H1 (cell line): ENCODE measurements around the gene CTDP1.

Experiments
- CEBPB ChIP-seq: IDR thresholded peaks from 2 replicates; pipeline ENCODE4 v1.6.1; 2012; ENCODE audit warnings: low read depth, low read length
- EZH2 ChIP-seq: fragments of 200-600 bp; sonication (generic); IDR thresholded peaks from 2 replicates; pipeline ENCODE4 v1.7.1; 2012; ENCODE audit warnings: low read depth, mild to moderate bottlenecking, moderate library complexity, low read length, inconsistent platforms; ENCODE audit not compliant: severe bottlenecking
- GABPA ChIP-seq: IDR thresholded peaks from 2 replicates; pipeline ENCODE4 v1.6.1; 2011; ENCODE audit warnings: mild to moderate bottlenecking, low read length, moderate library complexity, borderline replicate concordance; ENCODE audit not compliant: insufficient read depth
- POLR2AphosphoS5 ChIP-seq: IDR thresholded peaks from 2 replicates; pipeline ENCODE4 v1.6.1; 2011; ENCODE audit warnings: low read depth, low read length
- RFX5 ChIP-seq: IDR thresholded peaks from 2 replicates; pipeline ENCODE4 v1.6.1; 2011; ENCODE audit warnings: low read depth, low read length, improper control_type of control experiment, borderline replicate concordance
- SRF ChIP-seq: IDR thresholded peaks from 2 replicates; pipeline ENCODE4 v1.6.1; 2011; ENCODE audit warnings: mild to moderate bottlenecking, low read depth, low read length, moderate library complexity
- TCF12 ChIP-seq: IDR thresholded peaks from 2 replicates; pipeline ENCODE4 v1.6.1; 2011; ENCODE audit warnings: low read depth, mild to moderate bottlenecking, low read length
- TF ChIP-seq, protein P1 (sequence below): IDR thresholded peaks from 2 replicates; pipeline ENCODE4 v1.6.1; 2012; ENCODE audit warnings: inconsistent platforms
- TF ChIP-seq, protein P2 (sequence below), 3 experiments: IDR thresholded peaks; 1 replicate in 2 of 3; 2 replicates in 1 of 3; pipeline versions ENCODE4 v1.5.1 to v1.6.1; 2011; ENCODE audit warnings: low read length in 3 of 3, mild to moderate bottlenecking in 3 of 3, inconsistent platforms in 2 of 3, low read depth in 1 of 3, moderate library complexity in 1 of 3; ENCODE audit not compliant: insufficient read depth in 1 of 3; ENCODE audit errors: control extremely low read depth in 1 of 3

DNA sequence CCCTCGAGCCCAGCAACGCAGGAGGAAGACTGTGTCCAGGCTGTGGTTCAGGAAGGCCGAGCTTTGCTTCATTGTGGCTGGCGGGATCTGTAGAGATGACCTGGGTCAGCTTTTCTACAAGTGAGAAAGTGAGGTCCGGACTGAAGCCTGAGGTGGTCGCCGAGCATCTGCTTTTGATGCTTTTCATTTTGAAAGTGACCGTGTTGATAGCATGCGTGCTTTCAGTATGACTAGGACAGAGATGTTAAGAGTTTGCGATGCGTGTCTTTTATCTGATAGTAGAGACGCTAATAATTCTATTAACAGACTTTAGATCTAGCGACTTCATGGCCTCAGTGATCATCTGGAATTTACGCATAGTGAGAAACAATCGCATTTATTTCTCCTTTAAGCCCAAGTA is 28.1 kb downstream of the CTDP1 start:
- TF ChIP-seq SRF = no peak
- no peak for TF ChIP-seq RFX5
- no peak for TF ChIP-seq POLR2AphosphoS5
- TF ChIP-seq, protein P1, sequence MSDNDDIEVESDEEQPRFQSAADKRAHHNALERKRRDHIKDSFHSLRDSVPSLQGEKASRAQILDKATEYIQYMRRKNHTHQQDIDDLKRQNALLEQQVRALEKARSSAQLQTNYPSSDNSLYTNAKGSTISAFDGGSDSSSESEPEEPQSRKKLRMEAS = no peak
- no peak for TF ChIP-seq GABPA
- TF ChIP-seq, protein P2, sequence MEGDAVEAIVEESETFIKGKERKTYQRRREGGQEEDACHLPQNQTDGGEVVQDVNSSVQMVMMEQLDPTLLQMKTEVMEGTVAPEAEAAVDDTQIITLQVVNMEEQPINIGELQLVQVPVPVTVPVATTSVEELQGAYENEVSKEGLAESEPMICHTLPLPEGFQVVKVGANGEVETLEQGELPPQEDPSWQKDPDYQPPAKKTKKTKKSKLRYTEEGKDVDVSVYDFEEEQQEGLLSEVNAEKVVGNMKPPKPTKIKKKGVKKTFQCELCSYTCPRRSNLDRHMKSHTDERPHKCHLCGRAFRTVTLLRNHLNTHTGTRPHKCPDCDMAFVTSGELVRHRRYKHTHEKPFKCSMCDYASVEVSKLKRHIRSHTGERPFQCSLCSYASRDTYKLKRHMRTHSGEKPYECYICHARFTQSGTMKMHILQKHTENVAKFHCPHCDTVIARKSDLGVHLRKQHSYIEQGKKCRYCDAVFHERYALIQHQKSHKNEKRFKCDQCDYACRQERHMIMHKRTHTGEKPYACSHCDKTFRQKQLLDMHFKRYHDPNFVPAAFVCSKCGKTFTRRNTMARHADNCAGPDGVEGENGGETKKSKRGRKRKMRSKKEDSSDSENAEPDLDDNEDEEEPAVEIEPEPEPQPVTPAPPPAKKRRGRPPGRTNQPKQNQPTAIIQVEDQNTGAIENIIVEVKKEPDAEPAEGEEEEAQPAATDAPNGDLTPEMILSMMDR (IDR thresholded peaks at IDR 0.05; ENCODE audit: control extremely low read depth in 1 of 3, insufficient read depth in 1 of 3, low read depth in 1 of 3, low read length in 3 of 3) = no peak
- no peak for TF ChIP-seq TCF12
- no peak for TF ChIP-seq CEBPB
- TF ChIP-seq EZH2 = no peak
